Ishikawa (cell line): ENCODE measurements around the gene PKD2L2.

Experiments
- CEBPB ChIP-seq: IDR thresholded peaks from 2 replicates; pipeline ENCODE4 v1.6.1; 2012
- EP300 ChIP-seq: IDR thresholded peaks from 2 replicates; pipeline ENCODE4 v1.6.1; 2012; ENCODE audit warnings: borderline replicate concordance
- RAD21 ChIP-seq: IDR thresholded peaks from 2 replicates; pipeline ENCODE4 v1.6.1; 2012; ENCODE audit warnings: low read depth
- REST ChIP-seq: IDR thresholded peaks from 2 replicates; pipeline ENCODE4 v1.6.1; 2012; ENCODE audit warnings: low read depth, mild to moderate bottlenecking
- YY1 ChIP-seq: IDR thresholded peaks from 2 replicates; pipeline ENCODE4 v1.6.1; 2012; ENCODE audit warnings: low read depth

DNA sequence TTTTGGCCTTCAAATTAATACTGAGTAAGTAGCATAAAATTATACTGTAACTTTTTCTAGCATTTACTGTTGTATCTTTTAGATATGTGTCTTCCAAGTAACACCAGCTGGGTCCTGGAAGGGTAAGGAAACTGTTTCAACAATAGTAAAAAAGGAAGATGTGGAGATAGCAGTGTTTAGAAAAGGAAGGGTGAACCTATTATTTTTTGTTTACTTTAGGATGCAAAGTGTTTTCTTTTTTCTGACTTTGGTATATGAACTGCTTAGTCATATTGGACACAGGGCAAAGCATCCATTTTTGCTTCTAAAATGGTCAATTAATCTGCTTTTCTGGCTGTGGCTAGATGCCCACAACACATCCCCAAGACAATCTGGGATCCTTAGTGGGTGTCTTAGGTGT, 5.3 kb downstream of the PKD2L2 start:
- TF ChIP-seq CEBPB (no peak), RAD21 (no peak), EP300 (no peak), YY1 (no peak), REST (no peak)
